GM19025 (cell line): ENCODE results near the gene CALY.
A peak's percentile ranks its signal among the peaks of the same experiment; 100 is the strongest.
"Not testable (repeated sequence)": the region's sequence is repeated elsewhere in the genome, so short reads cannot be mapped to it uniquely, and the experiment has no call there.

Source experiments
- ATAC-seq: cut with Tn5 transposase; IDR thresholded peaks from one replicate; pipeline ENCODE4 v1.9.1; 2021; ENCODE audit warnings: mild to moderate bottlenecking, low read depth, moderate library complexity; ENCODE audit not compliant: unreplicated experiment

The CALY gene

DNA sequence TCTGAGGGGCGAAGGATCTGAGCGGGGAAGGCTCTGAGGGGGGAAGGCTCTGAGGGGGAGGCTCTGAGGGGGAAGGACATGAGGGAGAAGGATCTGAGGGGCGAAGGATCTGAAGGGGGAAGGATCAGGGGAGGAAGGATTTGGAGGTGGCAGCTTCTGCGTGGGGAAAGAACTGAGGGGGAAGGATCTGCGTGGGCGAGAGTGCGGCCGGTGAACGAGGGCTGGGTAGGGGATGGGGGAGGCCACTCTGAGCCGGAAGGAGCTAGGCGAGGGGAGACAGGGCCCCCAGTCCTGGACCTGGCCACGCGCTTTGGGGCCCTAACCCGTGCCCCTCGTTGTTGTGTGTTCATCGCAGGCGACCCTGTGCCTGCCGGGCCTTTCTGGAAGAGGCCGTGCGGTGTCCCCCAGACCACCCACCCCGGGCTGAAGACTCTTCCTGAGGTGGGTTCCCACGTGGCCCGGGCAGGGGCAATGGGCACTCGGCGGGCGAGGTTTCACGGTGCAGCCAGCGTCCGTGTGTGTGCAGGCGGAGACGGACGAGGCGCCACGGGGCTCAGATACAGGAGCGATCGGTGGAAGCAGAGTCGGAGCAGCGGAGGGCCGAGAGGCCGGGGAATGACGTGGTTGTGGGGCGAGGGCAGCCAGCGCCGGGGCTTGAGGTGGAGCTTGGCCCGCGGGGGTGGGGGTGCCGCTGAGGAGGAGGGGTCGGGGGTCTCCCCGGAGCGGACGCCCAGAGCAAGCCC, 2.0 kb downstream of the CALY start:
- no peak for ATAC-seq

DNA sequence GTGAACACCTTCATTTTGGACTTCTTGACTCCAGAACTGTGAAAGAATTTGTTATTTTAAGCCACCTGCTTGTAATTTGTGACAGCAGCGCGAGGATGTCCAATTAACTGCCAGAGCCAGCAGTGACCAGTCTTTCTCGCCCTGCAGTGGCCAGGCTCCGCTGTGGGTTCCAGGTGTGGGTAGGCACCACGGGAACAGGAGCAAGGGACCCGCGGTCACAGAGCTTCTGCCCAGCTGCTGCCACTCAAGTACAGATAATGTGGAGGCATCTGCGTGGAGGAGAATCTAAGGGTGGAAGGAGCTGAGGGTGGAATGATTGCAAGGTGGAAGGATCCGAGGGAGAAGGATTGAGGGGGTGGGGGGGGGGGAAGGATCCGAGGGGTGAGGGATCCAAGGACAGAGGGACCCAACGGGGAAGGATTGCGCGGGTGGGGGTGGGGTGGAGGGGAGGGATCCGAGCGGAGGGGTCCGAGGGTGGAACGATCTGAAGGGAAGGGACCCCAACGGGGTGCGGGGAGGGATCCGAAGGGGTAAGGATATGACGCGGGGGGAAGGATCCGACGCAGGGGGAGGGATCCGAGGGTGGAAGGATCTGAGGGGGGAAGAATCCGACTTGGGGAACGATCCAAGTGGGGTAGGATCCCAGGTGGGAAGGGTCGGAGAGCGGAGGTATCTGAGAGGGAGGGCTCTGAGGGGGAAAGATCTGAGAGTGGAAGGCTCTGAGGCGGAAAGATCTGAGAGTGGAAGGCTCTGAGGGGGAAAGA, 3.6 kb downstream of the CALY start:
- ATAC-seq, result no peak

DNA sequence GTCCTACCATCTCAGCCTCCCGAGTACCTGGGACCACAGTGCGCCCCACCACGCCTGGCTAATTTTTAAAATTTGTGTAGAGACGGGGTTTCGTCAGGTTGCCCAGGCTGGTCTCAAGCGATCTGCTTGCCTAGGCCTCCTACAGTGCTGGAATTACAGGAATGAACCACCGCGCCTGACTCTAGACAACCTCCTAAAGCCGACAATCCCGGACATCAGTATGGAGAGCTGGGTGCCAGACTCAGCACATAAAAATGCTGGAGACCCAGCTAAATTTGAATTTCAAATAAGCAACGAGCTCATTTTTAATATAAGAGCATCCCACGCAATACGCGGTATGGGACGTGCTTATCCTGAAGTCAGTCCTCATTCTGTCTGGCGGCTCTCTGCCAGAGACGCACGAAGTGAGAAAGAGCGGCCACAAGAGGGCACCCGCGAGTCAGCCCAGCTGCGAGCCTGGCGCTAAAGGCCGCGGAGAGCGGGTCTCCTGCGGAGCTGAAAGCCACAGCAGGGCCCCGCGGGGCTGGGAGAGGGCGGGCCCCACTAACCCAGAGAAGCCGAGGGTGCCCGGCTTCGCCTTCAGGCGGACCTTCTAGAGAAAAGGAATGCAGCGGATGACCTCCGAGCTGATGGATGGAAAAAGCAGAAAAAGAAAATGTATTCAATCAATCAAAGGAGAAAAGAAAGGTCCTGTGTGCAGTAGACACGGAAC, 7.0 kb downstream of the CALY start:
- peak; percentile 70 for ATAC-seq

DNA sequence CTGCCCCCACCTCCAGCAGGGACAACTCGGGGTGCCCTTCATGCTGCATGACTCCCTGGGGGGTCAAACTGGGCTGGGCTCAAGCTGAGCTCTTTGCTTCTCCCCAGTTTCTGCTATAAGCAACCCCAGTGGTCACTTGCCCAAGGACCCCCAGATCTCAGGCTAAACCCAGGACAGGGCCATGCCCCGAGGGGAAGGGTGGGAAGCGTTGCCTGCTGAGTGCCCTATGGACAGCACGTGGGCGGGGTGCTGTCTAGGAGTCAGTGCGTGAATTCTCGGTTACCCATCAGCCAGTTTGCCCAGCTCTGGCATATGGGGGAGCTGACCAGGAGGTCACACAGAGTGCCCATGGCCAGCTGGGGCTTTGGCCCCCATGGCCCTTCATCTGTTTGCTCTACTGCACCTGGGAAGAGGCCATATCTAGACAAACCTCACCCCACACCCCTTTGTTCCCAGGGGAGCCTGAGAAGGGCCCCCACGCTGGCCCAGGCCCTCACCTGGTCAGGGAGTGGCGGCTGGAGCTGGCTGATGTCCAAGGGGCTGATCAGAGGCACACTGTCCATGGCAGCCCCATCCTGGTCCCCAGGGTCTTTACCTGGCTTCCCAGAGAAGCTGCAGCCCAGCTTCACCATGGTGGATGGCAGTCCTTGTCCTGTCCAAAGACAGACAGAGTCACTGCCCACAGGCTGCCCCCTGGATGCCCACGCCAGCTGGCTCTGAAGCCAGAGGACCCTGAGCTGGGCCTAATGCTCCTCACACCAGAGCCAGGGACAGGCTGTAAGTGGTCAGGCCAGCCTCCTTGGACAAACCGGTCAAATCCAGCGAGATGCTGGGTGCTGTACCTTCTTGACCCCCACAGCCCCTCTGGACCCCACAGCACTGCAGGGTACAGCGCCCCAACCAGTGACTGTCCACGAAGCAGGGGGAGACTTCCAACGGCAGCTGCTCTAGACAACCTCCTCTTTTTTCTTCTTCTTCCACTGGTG, 8.0 kb downstream of the CALY start:
- no peak for ATAC-seq

DNA sequence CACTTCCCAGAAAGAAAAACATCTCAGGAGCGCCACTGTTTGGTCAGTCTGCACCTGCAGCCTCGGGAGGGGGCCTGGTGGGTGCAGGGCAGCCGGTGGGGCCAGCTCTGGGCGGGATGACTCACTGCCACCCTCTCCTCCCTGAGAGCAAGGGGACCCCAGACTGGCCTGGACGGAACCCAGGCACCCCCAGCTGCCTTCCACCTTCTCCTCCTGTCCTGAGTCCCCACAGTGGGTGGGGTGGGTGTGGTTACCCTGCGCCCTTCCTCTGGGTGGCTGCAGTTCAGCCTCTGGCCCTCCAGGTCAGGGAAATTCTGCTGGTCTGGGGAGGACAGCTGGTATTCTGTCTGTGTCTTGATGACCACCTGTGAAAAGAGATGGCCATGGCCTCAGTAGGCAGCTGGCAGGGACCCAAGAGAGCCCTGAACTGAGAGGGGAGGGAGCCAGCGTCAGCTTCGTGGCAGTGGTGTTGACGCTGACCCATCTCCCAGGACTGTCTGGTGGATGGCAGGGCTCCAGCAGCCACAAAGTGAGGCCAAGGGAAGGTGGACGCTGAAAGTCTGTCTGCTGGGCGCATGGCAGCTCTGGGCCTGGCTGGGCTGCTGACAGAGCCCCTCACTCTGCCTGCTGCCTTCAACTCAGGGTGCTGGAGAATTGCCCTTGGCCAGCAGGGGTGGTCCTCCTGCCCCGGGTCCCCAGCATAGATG, 8.9 kb downstream of the CALY start:
- ATAC-seq, result no peak

DNA sequence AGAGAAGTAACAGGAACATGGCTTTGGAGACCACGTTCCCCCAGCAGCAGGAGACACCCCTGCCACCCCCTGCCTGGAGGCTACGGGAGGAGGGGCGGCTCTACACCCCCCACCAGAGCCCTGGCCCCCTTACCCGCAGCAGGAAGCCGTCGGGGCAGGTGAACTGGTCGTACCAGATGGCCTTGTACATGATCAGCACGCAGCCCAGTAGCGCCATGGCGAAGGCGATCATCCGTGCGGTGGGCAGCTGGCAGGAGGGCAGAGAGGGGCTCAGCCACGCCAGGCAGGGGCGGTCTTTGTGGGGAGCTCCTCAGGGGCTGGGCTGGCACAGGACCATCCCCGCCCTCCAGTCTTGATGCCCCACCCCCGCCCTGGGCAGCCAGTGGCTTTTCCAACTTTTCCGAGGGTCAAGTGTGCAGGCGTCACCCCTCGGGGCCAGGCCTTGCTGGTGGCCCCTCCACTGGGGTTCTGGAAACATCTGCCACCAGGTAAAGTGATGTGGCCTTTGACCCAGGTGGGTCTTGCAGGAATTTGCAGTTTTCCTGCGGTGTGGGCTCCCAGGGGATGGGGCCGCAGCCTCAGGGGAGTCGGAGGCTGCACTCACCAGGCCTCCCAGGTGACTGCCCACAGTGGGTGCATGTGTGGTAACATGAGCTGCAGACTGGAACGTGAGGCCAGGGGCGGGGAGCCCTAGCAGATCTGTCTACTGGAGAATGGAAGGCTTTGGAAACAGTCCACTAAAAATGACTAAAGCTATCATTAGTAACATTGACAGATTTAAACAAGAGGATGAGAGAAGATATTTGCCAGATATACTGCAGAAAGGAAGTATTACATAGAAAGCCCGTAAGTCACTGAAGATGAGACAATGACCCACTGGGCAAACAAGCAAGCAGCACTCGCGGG, 9.7 kb downstream of the CALY start:
- ATAC-seq, result no peak

DNA sequence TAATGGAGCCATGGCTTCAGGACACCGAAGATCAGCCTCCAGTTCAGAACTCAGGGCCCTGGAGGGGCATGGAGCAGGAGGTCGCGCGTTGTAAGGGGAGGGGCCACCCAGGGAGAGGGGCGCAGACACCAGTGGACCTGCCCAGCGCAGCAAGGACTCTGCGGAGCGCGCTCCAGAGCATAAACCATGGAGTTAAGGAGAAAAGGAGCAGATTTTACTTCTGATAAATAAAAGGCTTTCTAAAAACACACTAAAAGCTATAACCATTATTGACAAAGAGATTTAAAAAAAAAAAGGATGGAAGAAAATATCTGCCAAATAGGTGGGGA, 10.5 kb downstream of the CALY start:
- no peak for ATAC-seq

DNA sequence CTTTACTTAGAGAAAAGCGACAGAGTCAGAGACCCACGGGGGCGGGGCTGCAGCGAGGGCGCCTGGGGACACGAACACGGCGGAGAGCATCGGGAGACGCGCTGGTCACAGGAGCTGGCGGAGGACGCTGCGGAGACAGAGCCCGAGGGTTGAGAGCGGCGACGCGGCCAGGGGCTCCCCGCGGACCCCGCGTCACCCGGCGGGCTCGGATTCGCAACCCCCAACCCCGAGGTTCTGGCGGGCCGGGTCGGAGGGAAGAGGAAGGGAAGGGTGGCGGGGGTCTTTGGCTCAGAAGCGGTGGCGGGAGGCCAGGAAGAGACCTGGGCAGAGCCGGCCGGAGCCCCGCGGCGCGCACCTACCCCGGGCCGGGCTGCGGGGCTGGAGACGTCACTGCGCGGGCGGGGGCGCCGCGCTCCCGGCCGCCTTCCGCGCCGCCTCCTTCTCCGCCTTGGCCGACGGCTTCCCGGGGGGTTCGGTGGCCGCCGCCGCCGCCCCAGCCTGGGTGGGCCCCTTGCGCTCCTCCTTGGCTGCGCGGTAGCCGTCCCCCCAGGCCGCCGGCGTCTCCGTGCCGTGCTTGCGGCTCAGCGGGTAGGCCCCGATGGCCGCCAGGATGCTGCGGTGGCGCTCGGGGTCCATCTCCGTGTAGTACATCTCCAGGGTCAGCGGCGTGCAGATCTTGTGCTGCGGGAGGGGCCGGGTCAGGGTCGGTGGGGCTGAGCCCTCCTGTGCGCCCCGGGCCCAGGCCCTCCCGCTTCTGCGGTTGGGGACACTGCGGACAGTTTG, 11.1 kb downstream of the CALY start:
- ATAC-seq, result no peak

DNA sequence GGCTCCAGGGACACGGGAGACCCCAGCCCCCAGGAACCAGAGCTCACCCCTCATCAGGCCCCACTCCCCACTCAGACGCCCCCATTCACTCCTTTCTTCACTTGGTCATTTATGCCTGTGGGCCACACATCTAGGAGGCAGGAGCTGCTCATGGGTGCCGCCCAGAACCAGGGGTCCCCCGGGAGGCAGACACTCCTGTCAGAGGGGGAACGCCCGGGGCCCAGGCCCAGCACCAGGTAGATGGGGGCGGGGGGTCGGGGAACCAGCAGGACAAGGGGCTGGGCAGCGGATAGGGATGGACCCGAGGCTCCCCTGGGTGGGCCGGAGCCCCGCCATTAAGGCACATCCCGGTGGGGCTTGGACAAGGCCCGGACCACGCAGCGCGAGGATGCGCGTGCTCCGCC, 11.8 kb downstream of the CALY start:
- no peak for ATAC-seq

DNA sequence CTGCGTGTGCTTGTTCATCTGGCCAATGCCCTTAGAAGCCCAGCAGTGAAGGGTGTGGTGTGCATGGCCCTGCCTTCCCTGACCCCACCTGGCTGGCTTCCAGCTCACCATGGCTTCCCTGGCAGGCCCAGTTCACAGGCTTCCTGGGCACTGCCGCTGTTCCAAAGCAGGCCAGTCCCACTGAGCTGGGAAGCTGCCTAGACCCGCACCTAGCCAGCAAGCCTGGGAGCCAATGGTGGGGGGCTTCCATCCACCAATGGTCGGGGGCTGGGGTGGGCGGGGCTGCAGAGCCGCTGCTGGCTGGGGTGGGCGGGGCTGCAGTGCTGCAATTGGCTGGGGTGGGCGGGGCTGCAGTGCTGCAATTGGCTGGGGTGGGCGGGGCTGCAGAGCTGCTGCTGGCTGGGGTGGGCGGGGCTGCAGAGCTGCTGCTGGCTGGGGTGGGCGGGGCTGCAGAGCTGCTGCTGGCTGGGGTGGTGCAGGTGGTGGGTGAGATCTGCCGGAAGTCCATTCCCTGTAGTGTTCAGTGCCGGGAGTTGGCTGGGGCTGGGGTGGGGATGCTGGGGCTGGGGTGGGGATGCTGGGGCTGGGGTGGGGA, 12.4 kb downstream of the CALY start:
- ATAC-seq, result no peak

DNA sequence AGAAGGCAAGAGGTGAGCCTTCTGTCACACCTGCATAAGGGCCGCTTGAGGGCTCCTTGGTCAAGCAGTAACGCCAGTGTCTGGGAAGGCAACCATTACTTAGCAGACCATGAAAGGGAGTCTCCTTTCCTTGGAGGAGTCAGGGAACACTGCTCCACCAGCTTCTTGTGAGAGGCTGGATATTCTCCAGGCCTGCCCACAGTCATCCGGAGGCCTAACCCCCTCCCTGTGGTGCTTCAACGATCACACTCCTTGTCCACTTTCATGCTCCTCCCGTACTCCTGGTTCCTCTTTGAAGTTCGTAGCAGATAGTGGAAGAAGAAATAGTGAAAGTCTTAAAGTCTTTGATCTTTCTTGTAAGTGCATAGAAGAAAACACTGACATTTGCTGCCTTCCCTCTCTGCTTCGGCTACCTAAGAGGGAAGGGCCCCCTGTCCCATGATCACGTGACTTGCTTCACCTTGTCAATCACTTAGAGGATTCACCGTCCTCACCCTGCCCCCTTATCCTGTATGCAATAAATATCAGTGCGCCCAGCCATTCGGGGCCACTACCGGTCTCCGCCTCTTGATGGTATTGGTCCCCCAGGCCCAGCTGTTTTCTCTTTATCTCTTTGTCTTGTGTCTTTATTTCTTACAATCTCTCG, 14.5 kb downstream of the CALY start:
- not testable (repeated sequence) for ATAC-seq

DNA sequence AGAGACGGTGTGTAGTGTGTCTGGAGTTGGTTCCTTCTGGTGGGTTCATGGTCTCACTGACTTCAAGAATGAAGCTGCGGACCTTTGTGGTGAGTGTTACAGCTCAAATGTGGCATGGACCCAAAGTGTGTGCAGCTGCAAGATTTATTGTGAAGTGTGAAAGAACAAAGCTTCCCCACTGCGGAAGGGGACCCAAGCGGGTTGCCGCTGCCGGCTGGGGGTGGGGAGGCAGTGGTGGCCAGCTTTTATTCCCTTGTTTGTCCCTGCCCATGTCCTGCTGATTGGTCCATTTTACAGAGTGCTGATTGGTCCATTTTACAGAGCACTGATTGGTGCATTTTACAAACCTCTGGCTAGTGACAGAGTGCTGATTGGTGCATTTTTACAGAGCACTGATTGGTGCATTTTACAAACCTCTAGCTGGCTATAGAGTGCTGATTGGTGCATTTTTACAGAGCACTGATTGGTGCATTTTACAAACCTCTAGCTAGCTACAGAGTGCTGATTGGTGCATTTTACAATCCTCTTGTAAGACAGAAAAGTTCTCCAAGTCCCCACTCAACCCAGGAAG, 15.8 kb downstream of the CALY start:
- ATAC-seq, result not testable (repeated sequence)

DNA sequence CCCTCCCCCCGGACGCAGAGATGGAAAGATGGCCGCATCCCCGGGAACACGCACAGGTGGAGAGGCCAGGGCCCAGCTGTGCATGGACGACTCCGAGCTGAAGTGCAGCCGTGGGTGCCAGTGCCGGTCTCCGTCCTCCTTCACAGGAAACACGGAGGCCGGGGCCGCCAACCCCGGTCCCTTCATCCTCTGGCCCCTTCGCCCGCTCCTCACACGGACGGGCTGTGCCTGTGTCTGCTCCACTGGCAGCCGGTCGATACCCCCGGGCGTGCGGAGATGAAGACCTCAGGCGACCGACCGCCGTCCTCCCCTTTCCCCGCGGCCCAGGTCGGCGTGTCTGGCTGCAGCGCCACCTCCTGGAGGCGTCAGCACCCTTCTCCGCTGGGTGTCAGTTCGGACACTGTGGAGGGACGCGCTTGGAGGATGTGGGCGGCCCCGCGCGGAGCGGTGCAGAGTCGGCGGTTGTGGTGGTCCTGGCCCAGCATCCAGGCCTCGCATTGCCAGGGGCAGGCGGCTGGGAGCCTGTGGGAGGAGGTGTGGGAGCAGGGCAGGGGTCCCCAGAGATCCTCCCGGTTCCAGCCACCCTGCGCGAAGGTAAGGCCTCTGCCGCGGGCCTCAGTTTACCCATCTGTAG, 18.1 kb downstream of the CALY start:
- ATAC-seq, result no peak

DNA sequence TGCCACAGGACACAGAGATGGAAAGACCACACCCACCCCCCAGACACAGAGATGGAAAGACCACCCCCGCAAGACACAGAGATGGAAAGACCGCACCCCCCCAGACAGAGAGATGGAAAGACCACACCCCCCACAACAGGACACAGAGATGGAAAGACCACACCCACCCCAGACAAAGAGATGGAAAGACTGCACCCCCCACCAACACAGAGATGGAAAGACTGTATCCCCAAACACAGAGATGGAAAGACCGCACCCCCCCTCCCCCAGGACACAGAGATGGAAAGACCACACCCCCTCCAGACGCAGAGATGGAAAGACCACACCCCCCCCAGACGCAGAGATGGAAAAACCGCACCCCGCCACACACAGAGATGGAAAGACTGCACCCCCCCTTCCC, 20.0 kb downstream of the CALY start:
- ATAC-seq, result no peak

DNA sequence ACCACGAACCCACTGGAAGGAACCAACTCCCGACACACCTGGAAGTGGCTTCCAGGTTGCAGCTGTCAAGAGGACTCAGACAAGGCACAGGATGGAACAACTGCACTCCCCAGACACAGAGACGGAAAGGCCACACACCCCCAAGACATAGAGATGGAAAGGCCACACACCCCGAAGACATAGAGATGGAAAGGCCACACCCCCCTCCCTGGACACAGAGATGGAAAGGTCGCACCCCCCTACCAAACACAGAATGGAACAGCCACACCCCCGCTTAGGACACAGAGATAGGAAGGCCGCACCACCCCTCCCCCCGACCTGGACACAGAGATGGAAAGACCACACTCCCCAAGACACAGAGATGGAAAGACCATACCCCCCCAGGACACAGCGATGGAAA, 20.4 kb downstream of the CALY start:
- no peak for ATAC-seq

DNA sequence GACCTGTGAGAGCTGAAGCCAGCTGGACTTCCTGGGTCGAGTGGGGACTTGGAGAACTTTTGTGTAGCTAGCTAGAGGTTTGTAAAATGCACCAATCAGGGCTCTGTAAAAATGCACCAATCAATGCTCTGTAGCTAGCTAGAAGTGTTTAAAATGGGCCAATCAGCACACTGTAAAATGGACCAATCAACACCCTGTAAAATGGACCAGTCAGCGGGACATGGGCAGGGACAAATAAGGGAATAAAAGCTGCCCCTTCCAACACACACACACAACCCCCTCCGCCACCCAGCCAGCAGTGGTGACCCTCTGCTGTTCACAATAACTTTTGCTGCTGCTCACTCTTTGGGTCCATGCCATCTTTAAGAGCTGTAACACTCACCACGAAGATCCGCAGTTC, 20.8 kb downstream of the CALY start:
- ATAC-seq, result no peak
